Keratinocyte (primary cell): Measurements from ENCODE around the gene SYCN.

ENCODE experiments used
- CTCF ChIP-seq, 3 experiments: IDR thresholded peaks in 1 of 3; conservative IDR thresholded peaks in 1 of 3; optimal IDR thresholded peaks in 1 of 3; 2 replicates in 2 of 3; 3 replicates in 1 of 3; pipeline versions ENCODE3 to v1.5.1; 2011; ENCODE audit warnings: low read length in 3 of 3, mild to moderate bottlenecking in 3 of 3, moderate library complexity in 2 of 3, control low read depth in 1 of 3, inconsistent platforms in 1 of 3; ENCODE audit not compliant: insufficient read depth in 2 of 3; ENCODE audit errors: extremely low read depth in 1 of 3
- EZH2 ChIP-seq: IDR thresholded peaks from one replicate; pipeline ENCODE4 v1.6.1; 2012; ENCODE audit warnings: inconsistent platforms, mild to moderate bottlenecking, low read length, moderate library complexity

GRCh38 chr19:39155114-39155700, 48.9 kb downstream of the SYCN start:
- TF ChIP-seq CTCF (optimal IDR thresholded peaks at IDR 0.05 in 1 of 3, IDR thresholded peaks at IDR 0.05 in 1 of 3, conservative IDR thresholded peaks at IDR 0.05 in 1 of 3; ENCODE audit: extremely low read depth in 1 of 3, insufficient read depth in 2 of 3, low read length in 3 of 3) (no peak), EZH2 (no peak)
